RWPE1 (cell line): ENCODE data around the gene INO80.

Experiments
- CTCF ChIA-PET: fragments of 350-600 bp; sonication (Branson Sonifier 250); formaldehyde crosslinking; extraction: SDS; loops from one replicate; lab custom pipeline; 2021; lab: Yijun Ruan, JAX
- POLR2A ChIA-PET: fragments of 400-600 bp; formaldehyde crosslinking; extraction: SDS; loops from one replicate; lab custom pipeline; 2020; ENCODE audit warnings: antibody characterized with exemption; ENCODE audit not compliant: low non-redundant PET; lab: Yijun Ruan, JAX
- DNase-seq: peaks from one replicate; pipeline ENCODE4 v3.0.0; 2012; ENCODE audit warnings: low spot score
- H3K27ac ChIP-seq: fragments of 450-650 bp; 2 replicates; pipeline ENCODE4 v1.5.1; 2017
- CTCF ChIP-seq: fragments of 450-650 bp; conservative IDR thresholded peaks from 2 replicates; pipeline ENCODE4 v1.5.1; 2017; ENCODE audit warnings: low read depth, mild to moderate bottlenecking

The INO80 gene

DNA sequence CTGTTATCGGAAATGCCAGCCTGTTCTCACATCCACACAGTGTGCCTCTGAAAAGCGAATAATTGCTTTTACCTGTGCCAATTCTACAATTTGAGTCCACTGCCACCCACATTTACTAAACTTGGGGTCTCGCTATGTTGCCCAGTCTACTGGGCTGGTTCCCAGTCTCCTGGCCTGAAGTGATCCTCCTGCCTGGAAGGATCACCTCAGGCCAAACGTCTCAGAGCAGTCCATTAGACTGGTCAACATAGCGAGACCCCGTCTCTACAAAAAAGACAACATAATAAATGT, 827 bp upstream of the INO80 start:
- no peak for DNase-seq
- peak overlapping the region; percentile 95 for H3K27ac ChIP-seq
- CTCF ChIA-PET = no interaction called here
- POLR2A ChIA-PET = no interaction called here
- no peak for TF ChIP-seq CTCF

- CTCF ChIA-PET = no interaction called here
- peak overlapping the region; percentile 95 for H3K27ac ChIP-seq
- no peak for TF ChIP-seq CTCF
- peak; percentile 64 for DNase-seq
- POLR2A ChIA-PET = interaction anchor here (0.5 to 0.8 kb wide), 4 partner anchors 17 to 187 kb away, joined by 3 to 5 read pairs (median 3); no protein-coding TSS in a partner anchor
Measured at GRCh38 chr15:41115652-41116115, 396 bp downstream of the INO80 start.

DNA sequence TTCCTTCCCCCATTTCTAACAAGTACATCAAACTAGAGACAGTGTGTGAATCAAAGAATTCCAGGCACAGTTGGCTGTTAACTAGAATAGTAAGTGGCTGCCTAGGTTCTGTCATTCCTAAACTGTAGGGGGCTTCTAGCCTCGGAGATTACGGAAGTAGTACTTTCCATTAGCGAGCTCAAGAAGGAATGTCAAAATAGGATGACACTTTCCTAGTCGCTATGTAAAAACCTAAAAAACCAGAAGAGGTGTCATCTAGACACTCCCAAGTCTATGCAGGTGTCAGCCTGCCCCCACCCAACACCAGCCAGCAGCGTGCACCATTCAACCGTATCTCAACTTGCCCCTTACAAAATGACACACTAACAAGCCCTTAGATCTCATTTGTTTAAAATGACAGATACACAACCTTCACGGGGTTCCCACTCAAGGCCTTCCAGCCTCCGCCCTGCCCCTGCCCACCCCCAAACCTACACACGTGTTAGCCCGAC, 874 bp downstream of the INO80 start:
- no peak for TF ChIP-seq CTCF
- H3K27ac ChIP-seq = peak overlapping the region; percentile 95
- peak; percentile 17 for DNase-seq
- ChIA-PET POLR2A (no interaction called here), CTCF (no interaction called here)

DNA sequence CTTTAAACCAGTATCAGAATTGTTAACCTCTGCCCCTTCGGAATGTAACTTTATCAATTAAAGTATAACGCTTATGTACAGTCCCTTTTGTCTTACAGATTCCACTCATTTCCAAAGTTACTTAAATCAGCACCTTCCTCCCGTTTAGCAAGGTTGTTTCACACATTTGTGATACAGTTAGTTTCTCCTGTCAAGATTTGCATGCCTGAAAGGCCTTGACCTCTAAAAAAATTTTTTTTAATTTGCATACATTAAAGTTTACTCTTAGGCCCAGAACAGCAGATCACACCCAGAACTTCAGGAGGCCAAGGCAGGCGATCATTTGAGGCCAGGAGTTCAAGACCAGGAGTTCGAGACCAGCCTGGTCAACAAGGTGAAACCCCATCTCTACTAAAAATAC, 9.1 kb downstream of the INO80 start:
- CTCF ChIA-PET = no interaction called here
- no peak overlapping the region for H3K27ac ChIP-seq
- POLR2A ChIA-PET = no interaction called here
- no peak for TF ChIP-seq CTCF
- DNase-seq = no peak

DNA sequence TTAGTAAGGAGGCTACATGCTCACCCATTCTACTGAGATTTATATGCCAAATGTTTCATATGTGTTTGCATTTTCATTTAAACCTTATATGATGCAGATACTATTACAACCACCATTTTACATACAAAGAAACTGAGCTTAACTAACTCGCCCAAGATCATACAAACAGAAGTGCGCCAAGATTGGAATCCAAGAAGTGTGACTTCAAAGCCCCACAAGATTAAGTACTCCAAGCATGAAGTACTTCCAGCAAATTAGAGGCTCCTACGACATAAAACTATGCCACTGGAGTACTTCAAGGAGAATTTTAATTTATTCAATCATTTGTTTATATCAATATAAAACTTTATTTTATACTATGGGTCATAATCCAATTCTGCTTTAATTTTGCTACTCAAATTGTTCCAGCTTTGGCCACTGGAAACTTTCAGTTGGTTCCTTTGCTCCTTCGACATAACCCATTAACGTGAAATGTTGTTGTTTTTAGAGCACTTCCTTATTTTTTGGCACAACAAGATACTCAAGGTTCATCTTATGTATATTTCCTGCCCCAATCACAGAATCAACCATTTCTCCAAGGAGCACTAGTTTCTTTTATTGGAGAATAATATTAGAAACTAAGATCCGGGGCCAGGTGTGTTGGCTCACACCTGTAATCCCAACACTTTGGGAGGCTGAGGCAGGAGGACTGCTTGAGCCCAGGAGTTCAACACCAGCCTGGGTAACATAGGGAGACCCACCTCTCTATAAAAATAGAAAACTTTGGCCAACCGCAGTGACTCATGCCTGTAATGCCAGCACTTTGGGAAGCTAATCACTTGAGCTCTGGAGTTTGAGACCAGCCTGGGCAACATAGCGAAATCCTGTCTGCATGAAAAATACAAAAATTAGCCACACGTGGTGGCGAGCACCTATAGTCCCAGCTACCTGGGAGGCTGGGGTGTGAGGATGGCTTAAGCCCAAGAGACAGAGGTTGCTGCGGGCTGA, 10.4 kb downstream of the INO80 start:
- TF ChIP-seq CTCF = no peak
- DNase-seq = no peak
- ChIA-PET POLR2A (no interaction called here), CTCF (interaction anchor here (0.6 kb wide), 1 partner anchor 9 kb away, joined by 3 read pairs; no protein-coding TSS in a partner anchor)
- no peak overlapping the region for H3K27ac ChIP-seq

GRCh38 chr15:41104234-41104633, 11.8 kb downstream of the INO80 start:
- POLR2A ChIA-PET = interaction anchor here (0.5 to 0.6 kb wide), 2 partner anchors 8 to 104 kb away, joined by 5 read pairs; no protein-coding TSS in a partner anchor
- DNase-seq = peak; percentile 31
- no peak for TF ChIP-seq CTCF
- peak overlapping the region; percentile 50; the same call in 1 of the 2 replicates for H3K27ac ChIP-seq
- CTCF ChIA-PET = interaction anchor here (0.7 to 0.8 kb wide), 2 partner anchors 86 to 212 kb away, joined by 3 to 6 read pairs; no protein-coding TSS in a partner anchor
